Large intestine (tissue), 3 donors: ENCODE measurements around the gene NUP93. TPM values are rescaled to one million over a fixed set of nuclear protein-coding genes. Genes with fewer than 3 reads are reported as not detected.
"Not testable (repeated sequence)": the region's sequence is repeated elsewhere in the genome, so short reads cannot be mapped to it uniquely, and the experiment has no call there.

Experiments
- DNase-seq, 2 donors: peaks; one replicate each; pipeline versions ENCODE4 v3.0.0 to v3.0.0-alpha.2; 2013
- H3K27ac ChIP-seq: one replicate; pipeline ENCODE4 v1.5.1; 2013; ENCODE audit warnings: low read length
- H3K27me3 ChIP-seq: 2 replicates; pipeline ENCODE4 v1.6.1; 2013; ENCODE audit warnings: low read length; ENCODE audit not compliant: control insufficient read depth, insufficient read depth
- H3K36me3 ChIP-seq: 2 replicates; pipeline ENCODE4 v1.6.1; 2013; ENCODE audit warnings: low read length; ENCODE audit not compliant: control insufficient read depth, insufficient read depth
- H3K4me1 ChIP-seq: one replicate; pipeline ENCODE4 v1.6.1; 2013; ENCODE audit warnings: low read length; ENCODE audit not compliant: control insufficient read depth, insufficient read depth
- H3K4me3 ChIP-seq: one replicate; pipeline ENCODE4 v1.5.1; 2013; ENCODE audit warnings: low read length
- H3K9me3 ChIP-seq: one replicate; pipeline ENCODE4 v1.6.1; 2013; ENCODE audit warnings: mild to moderate bottlenecking, low read depth, low read length, moderate library complexity; ENCODE audit not compliant: control insufficient read depth
- WGBS: methylation state at CpG from one replicate; pipeline ENCODE4 v1.1.5; 2013; ENCODE audit warnings: low lambda C conversion rate; ENCODE audit not compliant: insufficient coverage; 5-methylcytosine and 5-hydroxymethylcytosine counted together
- polyA plus RNA-seq: library from polyadenylated mRNA; unstranded; fragments of 120-200 nt; gene quantifications from one replicate; pipeline ENCODE4 v1.2.1, GENCODE V29; 2013

NUP93 gene
- polyA plus RNA-seq, 1 donor, result 40.4 TPM

DNA sequence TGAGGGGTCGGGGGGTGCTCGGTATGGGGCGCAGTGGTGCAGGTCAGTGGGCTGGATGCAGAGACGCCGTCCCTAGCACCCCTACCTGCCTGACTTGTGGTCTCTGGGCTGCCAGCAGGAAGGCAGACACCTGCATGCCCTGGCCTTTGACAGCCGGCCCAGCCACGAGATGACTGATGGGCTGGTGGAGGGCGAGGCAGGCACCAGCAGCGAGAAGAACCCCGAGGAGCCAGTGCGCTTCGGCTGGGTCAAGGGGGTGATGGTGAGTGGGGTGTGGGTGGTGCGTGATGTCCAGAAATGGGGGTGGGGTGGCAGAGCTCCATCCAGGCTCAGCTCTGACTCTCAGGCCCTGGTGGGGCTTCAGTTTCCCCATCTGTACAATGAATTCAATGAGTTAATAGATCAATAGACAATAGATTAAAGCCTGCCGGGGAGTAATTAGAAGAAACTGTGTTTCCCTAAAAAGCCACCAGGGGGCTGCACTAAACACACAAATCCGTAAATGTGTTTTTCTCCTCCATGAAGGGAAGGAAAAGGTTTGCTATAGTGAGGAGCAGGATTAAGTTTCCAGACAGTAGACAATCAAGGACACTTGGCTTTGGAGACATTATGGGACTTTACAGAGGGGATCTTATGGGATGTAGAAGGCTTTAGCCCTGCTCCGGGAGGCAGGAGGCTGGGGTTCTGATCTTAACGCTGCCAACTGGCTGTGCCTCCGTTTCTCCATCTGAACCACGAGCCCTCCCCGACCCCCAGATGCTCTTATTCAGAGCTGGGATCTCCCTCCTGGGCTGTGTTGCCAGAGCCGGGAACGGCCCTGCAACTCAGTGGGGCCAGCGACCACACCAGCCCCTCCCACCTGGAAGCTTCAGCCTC is 137.3 kb downstream of the NUP93 start:
- no peaks in the 10 kb centered on the region for H3K27me3 ChIP-seq
- no peak overlapping the region for H3K27ac ChIP-seq
- peak in 1 of 2 donors; percentile 26 for DNase-seq
- peaks cover 5% of the 10 kb centered on the region for H3K4me1 ChIP-seq
- H3K36me3 ChIP-seq, result no peaks in the 10 kb centered on the region
- no peaks in the 10 kb centered on the region for H3K9me3 ChIP-seq
- H3K4me3 ChIP-seq, result no peak overlapping the region
- WGBS, result no CpG with 5 or more reads among the region's 23 CpGs

DNA sequence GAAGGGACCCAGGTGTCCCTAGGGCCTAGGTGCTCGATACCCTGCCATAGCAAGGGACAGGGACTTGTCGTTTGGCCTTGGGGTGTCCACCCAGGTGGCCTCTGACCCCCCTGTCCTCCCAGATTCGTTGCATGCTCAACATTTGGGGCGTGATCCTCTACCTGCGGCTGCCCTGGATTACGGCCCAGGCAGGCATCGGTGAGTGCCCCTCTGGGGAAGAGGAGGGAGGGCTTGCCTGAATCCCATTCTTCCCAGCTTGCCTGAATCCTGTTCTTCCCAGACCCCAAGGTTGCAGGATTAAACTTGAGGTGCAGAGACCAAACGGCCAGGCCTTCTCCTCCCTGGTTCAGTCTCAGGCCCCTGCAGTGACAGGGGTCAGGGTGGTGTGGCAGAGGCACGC is 138.2 kb downstream of the NUP93 start:
- Histone ChIP-seq H3K27me3 (no peaks in the 10 kb centered on the region), H3K36me3 (no peaks in the 10 kb centered on the region), H3K4me3 (no peak overlapping the region), H3K4me1 (peaks cover 4% of the 10 kb centered on the region), H3K9me3 (no peaks in the 10 kb centered on the region), H3K27ac (no peak overlapping the region)
- no CpG with 5 or more reads among the region's 9 CpGs for WGBS
- DNase-seq, result no peak

DNA sequence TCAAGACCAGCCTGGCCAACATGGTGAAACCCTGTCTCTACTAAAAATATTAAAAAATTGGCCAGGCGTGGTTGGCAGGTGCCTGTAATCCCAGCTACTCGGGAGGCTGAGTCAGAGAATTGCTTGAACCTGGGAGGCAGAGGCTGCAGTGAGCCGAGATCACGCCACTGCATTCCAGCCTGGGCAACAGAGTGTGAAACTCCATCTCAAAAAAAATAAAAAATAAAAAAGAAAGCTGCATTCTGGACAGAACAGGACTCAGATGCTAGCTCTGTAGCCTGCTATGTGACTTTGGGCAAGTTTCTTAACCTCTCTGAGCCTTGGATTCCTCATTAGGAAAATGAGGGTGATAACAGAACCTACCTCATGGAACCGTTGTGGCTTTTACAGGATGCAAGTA is 138.8 kb downstream of the NUP93 start:
- not testable (repeated sequence) for DNase-seq

DNA sequence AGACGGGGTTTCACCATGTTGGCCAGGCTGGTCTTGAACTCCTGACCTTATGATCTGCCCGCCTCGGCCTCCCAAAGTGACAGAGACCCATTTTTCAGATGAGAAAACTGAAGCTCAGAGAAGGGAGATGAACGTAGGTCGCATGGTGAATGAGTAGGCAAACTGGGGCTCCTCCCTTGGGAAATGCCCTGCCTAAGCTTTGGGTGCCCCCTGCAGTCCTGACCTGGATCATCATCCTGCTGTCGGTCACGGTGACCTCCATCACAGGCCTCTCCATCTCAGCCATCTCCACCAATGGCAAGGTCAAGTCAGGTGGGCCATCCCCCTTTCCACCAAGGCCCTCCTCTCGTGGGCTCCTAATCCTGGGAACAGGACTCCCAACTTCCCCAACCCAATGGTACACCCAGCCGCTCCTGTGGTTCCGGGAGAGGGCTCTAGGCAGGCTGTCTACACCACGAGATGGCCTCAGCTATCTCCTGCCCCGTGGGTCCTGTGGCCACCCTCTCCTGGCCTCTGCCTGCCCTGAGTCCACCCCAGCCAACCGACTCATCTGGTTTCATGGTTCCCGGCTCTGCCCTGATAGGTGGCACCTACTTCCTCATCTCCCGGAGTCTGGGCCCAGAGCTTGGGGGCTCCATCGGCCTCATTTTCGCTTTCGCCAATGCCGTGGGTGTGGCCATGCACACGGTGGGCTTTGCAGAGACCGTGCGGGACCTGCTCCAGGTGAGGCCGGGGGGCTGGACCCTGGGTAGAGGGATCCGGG is 139.8 kb downstream of the NUP93 start:
- no peaks in the 10 kb centered on the region for H3K9me3 ChIP-seq
- no peaks in the 10 kb centered on the region for H3K27me3 ChIP-seq
- H3K4me3 ChIP-seq, result no peak overlapping the region
- no peak overlapping the region for H3K27ac ChIP-seq
- WGBS, result no CpG with 5 or more reads among the region's 24 CpGs
- no peaks in the 10 kb centered on the region for H3K36me3 ChIP-seq
- DNase-seq, result no peak
- peaks cover 4% of the 10 kb centered on the region for H3K4me1 ChIP-seq

More for the DNA sequence above, 138.8 kb downstream of the NUP93 start:
- WGBS, result no CpG with 5 or more reads among the region's 5 CpGs
- H3K36me3 ChIP-seq, H3K4me1 ChIP-seq, H3K9me3 ChIP-seq, H3K27me3 ChIP-seq, H3K27ac ChIP-seq, H3K4me3 ChIP-seq: not testable (repeated sequence)

DNA sequence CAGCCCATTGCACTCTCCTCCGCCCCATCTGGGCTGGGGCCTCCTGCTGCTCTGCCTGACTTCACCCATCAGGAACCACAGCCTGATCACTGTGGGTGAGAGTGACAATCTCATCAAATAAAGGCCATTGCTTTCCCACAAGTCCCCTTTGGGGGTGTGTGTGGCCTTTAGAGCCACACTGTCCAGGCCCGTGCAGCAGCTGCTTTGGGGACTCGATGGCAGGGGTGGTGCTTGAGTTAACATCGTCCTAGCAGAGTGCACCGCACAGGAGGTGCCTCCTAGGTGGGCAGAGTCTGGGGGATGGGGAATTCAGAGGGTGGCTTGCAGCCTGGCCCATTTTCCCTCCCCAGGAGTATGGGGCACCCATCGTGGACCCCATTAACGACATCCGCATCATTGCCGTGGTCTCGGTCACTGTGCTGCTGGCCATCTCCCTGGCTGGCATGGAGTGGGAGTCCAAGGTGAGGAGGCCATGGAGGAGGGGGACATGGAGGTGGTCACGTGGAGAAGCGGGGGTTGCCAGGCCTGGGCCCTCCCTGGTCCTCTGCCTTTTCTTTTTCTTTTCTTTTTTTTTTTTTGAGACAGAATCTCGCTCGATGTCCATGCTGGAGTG is 140.5 kb downstream of the NUP93 start:
- H3K36me3 ChIP-seq, result no peaks in the 10 kb centered on the region
- peaks cover 4% of the 10 kb centered on the region for H3K4me1 ChIP-seq
- WGBS, result no CpG with 5 or more reads among the region's 14 CpGs
- no peaks in the 10 kb centered on the region for H3K27me3 ChIP-seq
- no peak for DNase-seq
- H3K27ac ChIP-seq, result no peak overlapping the region
- no peaks in the 10 kb centered on the region for H3K9me3 ChIP-seq
- no peak overlapping the region for H3K4me3 ChIP-seq

DNA sequence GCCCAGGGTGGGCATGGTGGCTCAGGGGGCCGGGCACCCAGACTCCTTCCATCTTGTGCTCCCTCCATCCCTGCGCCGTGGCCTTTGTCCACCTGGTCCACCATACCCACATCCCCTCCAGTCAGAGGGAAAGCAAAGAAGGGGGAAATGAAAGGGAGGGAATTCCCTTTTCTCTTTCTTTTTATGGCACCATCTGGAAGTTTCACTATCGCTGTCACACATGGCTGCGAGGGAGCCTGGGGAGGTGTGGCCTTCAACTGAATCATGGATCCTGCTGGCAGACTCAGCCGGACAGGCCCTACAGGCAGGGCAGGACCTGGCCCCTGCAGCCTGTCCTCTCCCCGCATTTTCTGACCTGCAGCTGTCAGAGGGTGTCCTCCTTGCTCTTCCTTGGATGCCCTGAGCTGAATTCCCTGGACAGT is 141.3 kb downstream of the NUP93 start:
- no peaks in the 10 kb centered on the region for H3K27me3 ChIP-seq
- no CpG with 5 or more reads among the region's 7 CpGs for WGBS
- no peaks in the 10 kb centered on the region for H3K9me3 ChIP-seq
- H3K4me1 ChIP-seq, result peaks cover 4% of the 10 kb centered on the region
- H3K27ac ChIP-seq, result no peak overlapping the region
- H3K36me3 ChIP-seq, result no peaks in the 10 kb centered on the region
- H3K4me3 ChIP-seq, result no peak overlapping the region
- peak in 1 of 2 donors; percentile 43 for DNase-seq

DNA sequence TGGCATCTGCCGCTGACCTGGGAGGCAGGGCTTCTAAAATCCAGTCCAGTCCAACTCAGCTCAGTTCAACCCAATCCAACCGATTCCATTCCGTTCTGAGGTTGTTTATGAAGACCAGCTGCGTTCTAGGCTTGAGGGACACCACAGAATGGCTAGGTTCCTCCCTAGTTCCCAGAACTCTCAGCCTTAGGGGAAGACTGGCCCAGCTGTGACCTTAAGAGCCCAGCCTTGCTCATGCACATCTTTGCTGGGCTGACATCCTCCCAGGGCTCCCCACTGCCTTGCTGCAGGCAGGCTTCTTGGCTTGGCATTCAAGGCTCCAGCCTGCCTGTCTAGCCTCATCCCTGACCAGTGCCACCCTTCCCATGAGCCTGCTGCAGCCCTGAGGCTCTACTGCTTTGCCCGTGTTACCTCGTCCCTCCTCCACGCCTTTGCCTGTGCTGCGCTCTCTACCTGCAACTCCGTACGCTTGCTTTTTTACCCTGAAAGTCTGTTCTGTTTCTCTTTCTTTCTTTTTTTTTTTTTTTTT is 143.0 kb downstream of the NUP93 start:
- 80% methylated on average over 1 of the region's 10 CpGs for WGBS
- Histone ChIP-seq H3K27me3 (no peaks in the 10 kb centered on the region), H3K9me3 (no peaks in the 10 kb centered on the region), H3K36me3 (no peaks in the 10 kb centered on the region), H3K27ac (no peak overlapping the region), H3K4me1 (peaks cover 4% of the 10 kb centered on the region), H3K4me3 (no peak overlapping the region)
- no peak for DNase-seq

DNA sequence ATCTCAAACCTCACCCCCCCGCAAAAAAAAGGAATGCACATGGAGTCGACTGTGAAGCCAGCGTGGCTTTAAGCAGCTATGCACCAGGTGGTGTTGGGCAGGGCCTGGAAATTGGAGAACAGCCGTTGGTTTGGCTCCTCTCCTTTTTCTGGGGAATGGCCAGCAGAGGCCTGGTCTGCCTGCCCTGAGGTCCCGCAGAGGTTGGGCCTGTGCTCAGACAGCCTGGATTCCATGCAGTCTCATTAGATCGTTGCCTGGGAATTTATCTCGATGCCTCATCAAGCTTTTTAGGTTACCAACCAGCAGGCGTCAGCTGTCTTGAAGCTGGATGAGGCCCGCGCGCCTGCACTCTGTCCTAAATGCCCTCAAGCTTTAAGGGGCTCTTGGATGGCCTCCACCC is 144.9 kb downstream of the NUP93 start:
- H3K4me3 ChIP-seq, result no peak overlapping the region
- H3K4me1 ChIP-seq, result peaks cover 4% of the 10 kb centered on the region
- H3K27ac ChIP-seq, result no peak overlapping the region
- no peak for DNase-seq
- H3K36me3 ChIP-seq, result no peaks in the 10 kb centered on the region
- no peaks in the 10 kb centered on the region for H3K27me3 ChIP-seq
- no CpG with 5 or more reads among the region's 11 CpGs for WGBS
- no peaks in the 10 kb centered on the region for H3K9me3 ChIP-seq

DNA sequence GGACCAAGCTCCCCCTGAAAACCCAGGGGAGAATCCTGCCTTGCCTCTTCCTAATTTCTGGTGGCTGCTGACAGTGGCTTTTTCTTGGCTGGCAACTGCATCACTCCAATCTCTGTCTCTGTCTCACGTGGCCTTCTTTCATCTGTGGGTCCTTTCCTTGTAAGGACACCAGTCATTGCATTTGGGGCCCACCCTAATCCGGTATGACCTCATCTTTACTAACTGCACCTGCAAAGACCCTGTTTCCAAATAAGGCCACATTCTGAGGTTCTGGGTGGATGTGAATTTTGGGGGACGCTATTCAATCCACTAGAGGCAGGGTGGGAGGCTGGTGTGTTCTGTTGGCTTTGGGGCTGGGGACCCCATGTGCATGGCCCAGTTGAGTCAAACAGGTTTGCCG is 146.1 kb downstream of the NUP93 start:
- Histone ChIP-seq H3K4me3 (no peak overlapping the region), H3K4me1 (peaks cover 4% of the 10 kb centered on the region), H3K27me3 (no peaks in the 10 kb centered on the region), H3K36me3 (no peaks in the 10 kb centered on the region), H3K9me3 (no peaks in the 10 kb centered on the region), H3K27ac (no peak overlapping the region)
- DNase-seq, result no peak
- no CpG with 5 or more reads among the region's 4 CpGs for WGBS

DNA sequence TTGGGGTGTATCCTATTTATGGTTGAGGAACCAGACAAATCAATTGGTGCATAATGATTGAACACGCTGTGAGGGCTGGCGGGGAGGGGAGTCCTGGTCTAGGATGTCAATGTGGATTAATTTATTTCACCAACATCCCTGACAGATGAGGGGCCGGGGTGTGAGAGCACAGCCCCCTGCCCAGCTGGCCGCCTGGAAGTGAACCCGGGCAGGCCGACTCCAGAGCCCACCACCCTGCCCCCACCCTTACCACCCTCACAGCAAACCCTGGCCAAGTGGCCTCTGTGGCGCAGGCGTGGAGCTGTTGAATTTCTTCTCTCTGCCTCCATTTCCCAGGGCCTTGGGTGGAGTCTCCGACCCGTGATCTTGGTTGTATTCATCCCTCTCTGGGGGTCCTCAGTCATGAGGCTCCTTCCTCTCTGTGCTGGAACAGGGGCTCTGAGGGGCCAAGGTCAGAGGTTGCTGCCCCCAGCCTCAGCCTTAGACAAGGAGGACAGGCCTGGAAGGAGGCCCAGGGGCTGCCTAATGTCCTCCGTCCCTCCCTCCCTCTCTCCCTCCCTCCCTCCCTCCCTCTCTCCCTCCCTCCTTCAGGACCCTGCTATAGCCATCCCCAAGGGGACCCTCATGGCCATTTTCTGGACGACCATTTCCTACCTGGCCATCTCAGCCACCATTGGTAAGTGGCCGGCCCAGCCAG is 147.7 kb downstream of the NUP93 start:
- H3K4me1 ChIP-seq, result no peaks in the 10 kb centered on the region
- no peaks in the 10 kb centered on the region for H3K9me3 ChIP-seq
- H3K4me3 ChIP-seq, result no peak overlapping the region
- no peaks in the 10 kb centered on the region for H3K27me3 ChIP-seq
- no peak overlapping the region for H3K27ac ChIP-seq
- no CpG with 5 or more reads among the region's 13 CpGs for WGBS
- no peak for DNase-seq
- H3K36me3 ChIP-seq, result no peaks in the 10 kb centered on the region
